ENCODE measurements around the gene CENPN. TPM values are rescaled to one million over a fixed set of nuclear protein-coding genes. Genes with fewer than 3 reads are reported as not detected.

Gene CENPN
- polyA plus RNA-seq, 1 donor (not counting 4 experiments of a cell fraction or from before 2014, with no cell fraction given): 29.2 TPM

- Histone ChIP-seq H3K4me2 (ENCODE audit: control insufficient read depth, extremely low read depth, insufficient read depth, low read depth, low read length) (no peak overlapping the region), H3K79me2 (ENCODE audit: control insufficient read depth, insufficient read depth, low read length) (no peaks in the 10 kb centered on the region), H3K9me3 (ENCODE audit: control insufficient read depth, low read depth, low read length) (no peaks in the 10 kb centered on the region), H3K27ac (ENCODE audit: control insufficient read depth, insufficient read depth, low read length) (no peak overlapping the region), H3K9ac (ENCODE audit: control insufficient read depth, extremely low read depth, insufficient read depth, low read length) (no peak overlapping the region), H4K20me1 (ENCODE audit: control insufficient read depth, extremely low read depth, insufficient read depth, low read length) (no peaks in the 10 kb centered on the region), H3K36me3 (ENCODE audit: control insufficient read depth in 2 of 2, extremely low read depth in 1 of 2, insufficient read depth in 2 of 2, low read length in 2 of 2) (no peaks in the 10 kb centered on the region), H3K4me1 (ENCODE audit: control insufficient read depth, extremely low read depth, insufficient read depth, low read length) (peaks cover 6% of the 10 kb centered on the region), H3K4me3 (ENCODE audit: control insufficient read depth in 2 of 3, extremely low read depth in 1 of 3, insufficient read depth in 2 of 3, low read depth in 1 of 3, low read length in 3 of 3) (no peak overlapping the region), H3K9me1 (ENCODE audit: control insufficient read depth, extremely low read depth, insufficient read depth, low read length) (no peaks in the 10 kb centered on the region), H2AFZ (ENCODE audit: control insufficient read depth, low read length) (no peak overlapping the region), H3K27me3 (ENCODE audit: control insufficient read depth, extremely low read depth, insufficient read depth, low read length) (no peaks in the 10 kb centered on the region)
- dilution Hi-C loops (cut with MboI; ENCODE audit: extremely low pct_ligation_motif_present, low sequenced_read_pairs): no loop called here
- TF ChIP-seq CTCF (optimal IDR thresholded peaks at IDR 0.05 in 1 of 3, IDR thresholded peaks at IDR 0.05 in 1 of 3, conservative IDR thresholded peaks at IDR 0.05 in 1 of 3; ENCODE audit: extremely low read depth in 1 of 3, insufficient read depth in 2 of 3, low read length in 3 of 3) (no peak), EZH2 (IDR thresholded peaks at IDR 0.05; ENCODE audit: low read length) (no peak)
- no peak for FAIRE-seq
- DNase-seq (ENCODE audit: low read depth, low spot score): no peak
Observed at GRCh38 chr16:81070979-81071378, 64.0 kb downstream of the CENPN start.

- no peaks in the 10 kb centered on the region for H3K27me3 ChIP-seq (ENCODE audit: control insufficient read depth, extremely low read depth, insufficient read depth, low read length)
- H3K36me3 ChIP-seq (ENCODE audit: control insufficient read depth in 2 of 2, extremely low read depth in 1 of 2, insufficient read depth in 2 of 2, low read length in 2 of 2): no peaks in the 10 kb centered on the region
- no peak overlapping the region for H3K9ac ChIP-seq (ENCODE audit: control insufficient read depth, extremely low read depth, insufficient read depth, low read length)
- H3K27ac ChIP-seq (ENCODE audit: control insufficient read depth, insufficient read depth, low read length): no peak overlapping the region
- H3K4me3 ChIP-seq (ENCODE audit: control insufficient read depth in 2 of 3, extremely low read depth in 1 of 3, insufficient read depth in 2 of 3, low read depth in 1 of 3, low read length in 3 of 3): no peak overlapping the region
- no peaks in the 10 kb centered on the region for H3K79me2 ChIP-seq (ENCODE audit: control insufficient read depth, insufficient read depth, low read length)
- peaks cover 10% of the 10 kb centered on the region for H3K4me1 ChIP-seq (ENCODE audit: control insufficient read depth, extremely low read depth, insufficient read depth, low read length)
- no peak for TF ChIP-seq CTCF (optimal IDR thresholded peaks at IDR 0.05 in 1 of 3, IDR thresholded peaks at IDR 0.05 in 1 of 3, conservative IDR thresholded peaks at IDR 0.05 in 1 of 3; ENCODE audit: extremely low read depth in 1 of 3, insufficient read depth in 2 of 3, low read length in 3 of 3)
- no peak for TF ChIP-seq EZH2 (IDR thresholded peaks at IDR 0.05; ENCODE audit: low read length)
- no peak for FAIRE-seq
- H3K4me2 ChIP-seq (ENCODE audit: control insufficient read depth, extremely low read depth, insufficient read depth, low read depth, low read length): no peak overlapping the region
- no peaks in the 10 kb centered on the region for H3K9me3 ChIP-seq (ENCODE audit: control insufficient read depth, low read depth, low read length)
- H2AFZ ChIP-seq (ENCODE audit: control insufficient read depth, low read length): peak overlapping the region; percentile 64
- DNase-seq (ENCODE audit: low read depth, low spot score): peak; percentile 17
- dilution Hi-C loops (cut with MboI; ENCODE audit: extremely low pct_ligation_motif_present, low sequenced_read_pairs): no loop called here
- no peaks in the 10 kb centered on the region for H3K9me1 ChIP-seq (ENCODE audit: control insufficient read depth, extremely low read depth, insufficient read depth, low read length)
- H4K20me1 ChIP-seq (ENCODE audit: control insufficient read depth, extremely low read depth, insufficient read depth, low read length): no peaks in the 10 kb centered on the region
Observed at GRCh38 chr16:81071805-81072204, 64.8 kb downstream of the CENPN start.

All from keratinocyte (primary cell).